ENCODE measurements around the gene TREML1.
A peak's percentile ranks its signal among the peaks of the same experiment; 100 is the strongest.

DNA sequence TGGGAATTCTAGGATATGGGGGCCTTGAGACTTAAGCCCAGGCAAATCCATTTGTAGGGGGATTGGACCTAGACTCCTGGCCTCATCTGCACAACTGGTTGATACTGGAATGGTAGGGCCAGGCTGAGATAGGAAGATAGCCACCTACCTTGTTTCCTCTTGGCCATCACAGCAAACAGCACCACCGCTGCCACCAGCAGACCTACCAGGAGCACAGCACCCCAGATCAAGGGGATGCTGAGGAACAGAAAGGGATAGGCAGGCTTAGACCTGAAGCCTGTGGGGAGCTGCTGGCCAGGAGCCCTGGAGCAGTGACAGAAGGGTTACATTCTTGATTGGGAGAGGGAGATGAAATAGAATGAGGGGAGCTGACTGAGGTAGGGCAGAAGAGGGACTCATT is 3.5 kb downstream of the TREML1 start:
- no peak for TF ChIP-seq EZH2 (IDR thresholded peaks at IDR 0.05; ENCODE audit: borderline replicate concordance, low read length)
- TF ChIP-seq, protein P1, sequence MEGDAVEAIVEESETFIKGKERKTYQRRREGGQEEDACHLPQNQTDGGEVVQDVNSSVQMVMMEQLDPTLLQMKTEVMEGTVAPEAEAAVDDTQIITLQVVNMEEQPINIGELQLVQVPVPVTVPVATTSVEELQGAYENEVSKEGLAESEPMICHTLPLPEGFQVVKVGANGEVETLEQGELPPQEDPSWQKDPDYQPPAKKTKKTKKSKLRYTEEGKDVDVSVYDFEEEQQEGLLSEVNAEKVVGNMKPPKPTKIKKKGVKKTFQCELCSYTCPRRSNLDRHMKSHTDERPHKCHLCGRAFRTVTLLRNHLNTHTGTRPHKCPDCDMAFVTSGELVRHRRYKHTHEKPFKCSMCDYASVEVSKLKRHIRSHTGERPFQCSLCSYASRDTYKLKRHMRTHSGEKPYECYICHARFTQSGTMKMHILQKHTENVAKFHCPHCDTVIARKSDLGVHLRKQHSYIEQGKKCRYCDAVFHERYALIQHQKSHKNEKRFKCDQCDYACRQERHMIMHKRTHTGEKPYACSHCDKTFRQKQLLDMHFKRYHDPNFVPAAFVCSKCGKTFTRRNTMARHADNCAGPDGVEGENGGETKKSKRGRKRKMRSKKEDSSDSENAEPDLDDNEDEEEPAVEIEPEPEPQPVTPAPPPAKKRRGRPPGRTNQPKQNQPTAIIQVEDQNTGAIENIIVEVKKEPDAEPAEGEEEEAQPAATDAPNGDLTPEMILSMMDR (conservative IDR thresholded peaks at IDR 0.05 in 1 of 2, IDR thresholded peaks at IDR 0.05 in 1 of 2; ENCODE audit: extremely low read depth in 1 of 2, insufficient read depth in 1 of 2, low read depth in 1 of 2, low read length in 2 of 2) = peak in 1 of 2 donors; percentile 43

All from mammary epithelial cell (primary cell).